ENCODE measurements around the gene HERPUD2.
"Not testable (repeated sequence)": the region's sequence is repeated elsewhere in the genome, so short reads cannot be mapped to it uniquely, and the experiment has no call there.

The HERPUD2 gene

DNA sequence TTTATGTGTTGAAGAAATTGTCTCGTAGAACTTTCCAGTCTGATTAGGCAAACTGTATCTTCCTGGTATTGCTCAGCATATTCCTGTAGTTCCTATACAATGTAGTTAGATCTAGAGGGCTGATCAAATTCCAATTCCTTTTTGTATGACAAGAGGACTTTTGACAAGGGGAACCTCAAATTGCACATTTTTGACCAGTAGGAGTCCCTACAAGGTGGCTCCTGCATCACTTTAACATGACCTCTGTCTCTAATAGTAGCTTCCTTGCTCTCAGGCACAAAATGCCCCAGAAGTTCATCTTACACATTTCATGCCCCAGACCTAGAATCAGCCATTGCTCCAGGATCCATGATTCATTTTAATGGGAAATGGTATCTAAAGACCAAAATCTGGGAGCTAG is 18.7 kb downstream of the HERPUD2 start:
- Histone ChIP-seq H3K27me3 (replicated peaks; ENCODE audit: control insufficient read depth, insufficient read depth, low read length) (no peaks in the 10 kb centered on the region), H3K4me3 (replicated peaks; ENCODE audit: low read depth, low read length) (no peak overlapping the region), H3K36me3 (ENCODE audit: control insufficient read depth, insufficient read depth, low read length) (no peaks in the 10 kb centered on the region)
- no peak for DNase-seq (ENCODE audit: extremely low read depth, insufficient read length)
- TF ChIP-seq, protein P1, sequence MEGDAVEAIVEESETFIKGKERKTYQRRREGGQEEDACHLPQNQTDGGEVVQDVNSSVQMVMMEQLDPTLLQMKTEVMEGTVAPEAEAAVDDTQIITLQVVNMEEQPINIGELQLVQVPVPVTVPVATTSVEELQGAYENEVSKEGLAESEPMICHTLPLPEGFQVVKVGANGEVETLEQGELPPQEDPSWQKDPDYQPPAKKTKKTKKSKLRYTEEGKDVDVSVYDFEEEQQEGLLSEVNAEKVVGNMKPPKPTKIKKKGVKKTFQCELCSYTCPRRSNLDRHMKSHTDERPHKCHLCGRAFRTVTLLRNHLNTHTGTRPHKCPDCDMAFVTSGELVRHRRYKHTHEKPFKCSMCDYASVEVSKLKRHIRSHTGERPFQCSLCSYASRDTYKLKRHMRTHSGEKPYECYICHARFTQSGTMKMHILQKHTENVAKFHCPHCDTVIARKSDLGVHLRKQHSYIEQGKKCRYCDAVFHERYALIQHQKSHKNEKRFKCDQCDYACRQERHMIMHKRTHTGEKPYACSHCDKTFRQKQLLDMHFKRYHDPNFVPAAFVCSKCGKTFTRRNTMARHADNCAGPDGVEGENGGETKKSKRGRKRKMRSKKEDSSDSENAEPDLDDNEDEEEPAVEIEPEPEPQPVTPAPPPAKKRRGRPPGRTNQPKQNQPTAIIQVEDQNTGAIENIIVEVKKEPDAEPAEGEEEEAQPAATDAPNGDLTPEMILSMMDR (IDR thresholded peaks at IDR 0.05; ENCODE audit: insufficient read depth, low read length, poor library complexity, severe bottlenecking): peak; percentile 13

DNA sequence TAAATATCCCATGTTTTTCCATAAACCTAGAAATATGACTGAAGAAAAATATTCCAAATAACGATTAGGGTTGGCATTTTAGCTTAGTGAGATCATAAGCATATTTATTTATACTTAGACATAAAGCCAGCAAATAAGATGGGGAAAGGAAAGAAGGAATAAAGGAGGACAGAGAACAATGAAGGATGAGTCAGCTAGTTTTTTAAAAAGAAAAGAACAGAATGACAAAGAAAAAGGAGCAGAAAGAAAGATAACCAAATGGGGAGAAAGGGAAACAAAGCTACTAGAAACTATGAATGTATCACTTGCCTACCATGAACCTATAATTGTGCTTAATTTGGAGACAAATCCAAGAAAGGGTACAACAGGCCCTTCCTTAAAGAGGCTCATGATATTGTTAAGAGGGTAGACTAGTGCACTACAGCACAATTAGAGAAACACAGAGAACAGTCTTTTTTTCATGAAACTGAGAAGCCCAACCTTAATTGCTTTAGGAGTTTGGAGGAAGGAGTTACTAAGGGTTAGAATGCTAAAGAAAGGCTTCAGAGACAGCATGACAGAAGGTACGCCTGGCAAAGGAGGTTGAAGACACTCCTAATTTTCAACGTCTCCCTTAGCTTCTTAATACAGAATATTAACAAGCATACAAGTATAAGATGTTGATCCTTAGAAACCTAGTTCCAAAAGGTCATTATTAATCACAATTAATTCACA is 23.9 kb downstream of the HERPUD2 start:
- no peaks in the 10 kb centered on the region; the same call in 1 of the 2 replicates for H3K36me3 ChIP-seq (ENCODE audit: control insufficient read depth, insufficient read depth, low read length)
- TF ChIP-seq, protein P1 (IDR thresholded peaks at IDR 0.05; ENCODE audit: insufficient read depth, low read length, poor library complexity, severe bottlenecking): no peak
- H3K27me3 ChIP-seq (replicated peaks; ENCODE audit: control insufficient read depth, insufficient read depth, low read length): no peaks in the 10 kb centered on the region
- DNase-seq (ENCODE audit: extremely low read depth, insufficient read length): no peak
- H3K4me3 ChIP-seq (replicated peaks; ENCODE audit: low read depth, low read length): no peak overlapping the region

DNA sequence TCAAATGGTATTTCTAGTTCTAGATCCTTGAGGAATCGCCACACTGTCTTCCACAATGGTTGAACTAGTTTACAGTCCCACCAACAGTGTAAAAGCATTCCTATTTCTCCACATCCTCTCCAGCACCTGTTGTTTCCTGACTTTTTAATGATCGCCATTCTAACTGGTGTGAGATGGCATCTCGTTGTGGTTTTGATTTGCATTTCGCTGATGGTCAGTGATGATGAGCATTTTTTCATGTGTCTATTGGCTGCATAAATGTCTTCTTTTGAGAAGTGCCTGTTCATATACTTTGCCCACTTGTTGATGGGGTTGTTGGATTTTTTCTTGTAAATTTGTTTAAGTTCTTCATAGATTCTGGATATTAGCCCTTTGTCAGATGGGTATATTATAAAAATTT is 34.5 kb downstream of the HERPUD2 start:
- not testable (repeated sequence) for DNase-seq (ENCODE audit: extremely low read depth, insufficient read length); H3K27me3 ChIP-seq (replicated peaks; ENCODE audit: control insufficient read depth, insufficient read depth, low read length); H3K36me3 ChIP-seq (ENCODE audit: control insufficient read depth, insufficient read depth, low read length); H3K4me3 ChIP-seq (replicated peaks; ENCODE audit: low read depth, low read length)

DNA sequence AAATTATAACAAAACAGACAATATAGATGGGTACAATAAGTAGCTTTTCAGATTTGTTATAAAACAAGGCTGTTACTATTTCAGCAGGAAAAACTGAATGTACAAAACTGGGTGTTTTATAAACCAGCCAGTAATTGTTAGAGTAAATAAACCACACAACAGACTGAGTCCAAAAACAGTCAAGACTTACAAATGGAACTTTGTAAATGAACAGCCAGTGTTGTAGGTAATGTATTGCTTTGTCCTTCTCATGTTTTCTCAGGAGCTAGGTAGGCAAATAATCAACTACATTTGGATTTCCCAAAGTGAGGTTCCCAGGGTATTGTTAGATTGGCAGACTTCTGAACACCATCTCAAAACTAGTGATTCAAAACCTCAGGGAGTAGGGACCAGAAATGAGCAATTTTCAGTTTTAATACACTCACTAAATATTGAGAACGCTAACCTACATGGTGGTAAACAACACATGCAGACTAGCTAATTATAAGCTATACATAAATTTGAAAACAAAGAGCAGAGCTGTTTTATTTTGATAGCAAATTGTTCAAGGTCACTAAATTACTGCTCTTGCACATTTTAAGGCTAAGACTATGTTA is 36.2 kb downstream of the HERPUD2 start:
- Histone ChIP-seq H3K4me3 (replicated peaks; ENCODE audit: low read depth, low read length) (no peak overlapping the region), H3K36me3 (ENCODE audit: control insufficient read depth, insufficient read depth, low read length) (no peaks in the 10 kb centered on the region; the same call in 1 of the 2 replicates), H3K27me3 (replicated peaks; ENCODE audit: control insufficient read depth, insufficient read depth, low read length) (no peaks in the 10 kb centered on the region)
- TF ChIP-seq, protein P1 (IDR thresholded peaks at IDR 0.05; ENCODE audit: insufficient read depth, low read length, poor library complexity, severe bottlenecking): no peak
- DNase-seq (ENCODE audit: extremely low read depth, insufficient read length): no peak

DNA sequence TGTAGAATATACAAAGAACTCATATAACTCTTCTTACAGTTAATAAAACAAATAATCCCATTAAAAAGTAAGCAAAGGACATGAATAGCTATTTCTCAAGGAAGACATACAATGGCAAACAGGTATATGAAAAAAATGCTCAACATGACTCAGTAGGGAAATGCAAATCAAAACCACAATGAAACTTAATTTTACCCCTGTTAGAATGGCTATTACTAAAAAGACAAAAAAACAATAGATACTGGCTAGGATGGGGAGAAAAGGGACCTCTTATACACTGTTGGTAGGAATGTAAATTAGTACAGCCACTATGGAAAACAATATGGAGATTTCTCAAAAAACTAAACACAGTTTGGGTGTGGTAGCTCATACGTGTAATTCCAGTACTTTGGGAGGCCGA is 37.8 kb downstream of the HERPUD2 start:
- H3K27me3 ChIP-seq (replicated peaks; ENCODE audit: control insufficient read depth, insufficient read depth, low read length): no peaks in the 10 kb centered on the region
- no peak overlapping the region for H3K4me3 ChIP-seq (replicated peaks; ENCODE audit: low read depth, low read length)
- TF ChIP-seq, protein P1 (IDR thresholded peaks at IDR 0.05; ENCODE audit: insufficient read depth, low read length, poor library complexity, severe bottlenecking): no peak
- no peak for DNase-seq (ENCODE audit: extremely low read depth, insufficient read length)
- no peaks in the 10 kb centered on the region; the same call in 1 of the 2 replicates for H3K36me3 ChIP-seq (ENCODE audit: control insufficient read depth, insufficient read depth, low read length)

DNA sequence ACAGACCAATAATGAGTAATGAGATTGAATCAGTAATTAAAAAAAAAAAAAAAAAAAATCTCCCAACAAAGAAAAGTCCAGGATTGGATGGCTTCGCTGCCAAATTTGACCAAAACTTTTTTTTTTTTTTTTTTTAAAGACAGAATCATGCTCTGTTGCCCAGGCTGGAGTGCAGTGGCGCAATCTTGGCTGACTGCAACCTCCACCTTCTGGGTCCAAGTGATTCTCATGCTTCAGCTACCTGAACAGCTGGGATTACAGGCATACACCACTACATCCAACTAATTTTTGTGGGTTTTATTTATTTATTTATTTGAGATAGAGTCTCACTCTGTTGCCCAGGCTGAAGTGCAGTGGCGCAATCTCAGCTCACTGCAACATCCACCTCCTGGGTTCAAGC is 40.4 kb downstream of the HERPUD2 start:
- H3K4me3 ChIP-seq (replicated peaks; ENCODE audit: low read depth, low read length); H3K27me3 ChIP-seq (replicated peaks; ENCODE audit: control insufficient read depth, insufficient read depth, low read length); H3K36me3 ChIP-seq (ENCODE audit: control insufficient read depth, insufficient read depth, low read length); DNase-seq (ENCODE audit: extremely low read depth, insufficient read length): not testable (repeated sequence)

All from GM06990 (cell line).